Urinary bladder (tissue), 4 donors: ENCODE measurements around the gene CD151. TPM values are rescaled to one million over a fixed set of nuclear protein-coding genes. Genes with fewer than 3 reads are reported as not detected.

Experiments used
- DNase-seq: peaks from one replicate; pipeline ENCODE4 v3.0.0-alpha.2; 2015; ENCODE audit errors: extremely low spot score
- H3K27ac ChIP-seq: one replicate; pipeline ENCODE4 v1.5.1; 2013; ENCODE audit warnings: low read depth, mild to moderate bottlenecking, moderate library complexity
- H3K36me3 ChIP-seq: one replicate; pipeline ENCODE4 v1.6.1; 2013; ENCODE audit warnings: mild to moderate bottlenecking, moderate library complexity; ENCODE audit not compliant: insufficient read depth
- H3K4me1 ChIP-seq: one replicate; pipeline ENCODE4 v1.6.1; 2013; ENCODE audit warnings: mild to moderate bottlenecking, moderate library complexity; ENCODE audit not compliant: insufficient read depth
- H3K4me3 ChIP-seq: one replicate; pipeline ENCODE4 v1.5.1; 2013; ENCODE audit warnings: low read depth, low read length
- WGBS: extraction: QIAGEN DNeasy Blood & Tissue Kit; methylation state at CpG from one replicate; pipeline ENCODE4 v1.1.7; 2013; 5-methylcytosine and 5-hydroxymethylcytosine counted together
- polyA plus RNA-seq: library from polyadenylated mRNA; stranded (reverse); fragments of 200-250 nt; gene quantifications from one replicate; pipeline ENCODE4 v1.2.3, GENCODE V29; 2013
- total RNA-seq: library from RNA; depleted of rRNA; stranded (reverse); fragments of >200 nt; gene quantifications from one replicate; pipeline ENCODE4 v1.2.3, GENCODE V29; 2014
- donor health status: healthy with polysubstance abuse.
- donor health status: healthy.

CD151 gene
- total and polyA plus RNA-seq, 2 donors = 115 to 692 TPM

GRCh38 chr11:802693-803466 lies 29.9 kb upstream of the CD151 start:
- no peak overlapping the region for H3K27ac ChIP-seq
- WGBS = 91% methylated on average over 28 of the region's 28 CpGs
- no peaks in the 10 kb centered on the region for H3K36me3 ChIP-seq
- no peak for DNase-seq
- H3K4me3 ChIP-seq = no peak overlapping the region
- peaks cover 3% of the 10 kb centered on the region for H3K4me1 ChIP-seq

GRCh38 chr11:803467-803742 lies 29.3 kb upstream of the CD151 start:
- no peak for DNase-seq
- WGBS = 84% methylated on average over 8 of the region's 8 CpGs
- Histone ChIP-seq H3K27ac (no peak overlapping the region), H3K36me3 (no peaks in the 10 kb centered on the region), H3K4me1 (peaks cover 4% of the 10 kb centered on the region), H3K4me3 (no peak overlapping the region)

GRCh38 chr11:803770-804598 lies 28.8 kb upstream of the CD151 start:
- Histone ChIP-seq H3K4me3 (no peak overlapping the region), H3K36me3 (no peaks in the 10 kb centered on the region), H3K4me1 (peaks cover 6% of the 10 kb centered on the region), H3K27ac (no peak overlapping the region)
- DNase-seq = no peak
- WGBS = 46% methylated on average over 26 of the region's 26 CpGs

- no peak for DNase-seq
- Histone ChIP-seq H3K4me1 (peaks cover 6% of the 10 kb centered on the region), H3K36me3 (no peaks in the 10 kb centered on the region), H3K27ac (no peak overlapping the region), H3K4me3 (peak overlapping the region; percentile 58)
- WGBS = 5% methylated on average over 18 of the region's 18 CpGs
Measured at GRCh38 chr11:804599-804964, 28.2 kb upstream of the CD151 start.

- DNase-seq = no peak
- Histone ChIP-seq H3K36me3 (no peaks in the 10 kb centered on the region), H3K4me3 (peak overlapping the region; percentile 86), H3K4me1 (peaks cover 6% of the 10 kb centered on the region), H3K27ac (peak overlapping the region; percentile 97)
- 31% methylated on average over 36 of the region's 36 CpGs for WGBS
Measured at GRCh38 chr11:808427-809286, 24.1 kb upstream of the CD151 start.

- Histone ChIP-seq H3K36me3 (no peaks in the 10 kb centered on the region), H3K27ac (peak within 1 kb of the TSS; percentile 97), H3K4me3 (peak within 1 kb of the TSS; percentile 86), H3K4me1 (peaks cover 6% of the 10 kb centered on the region)
- WGBS = under 1% methylated on average over 81 of the region's 81 CpGs
- peak; percentile 93 for DNase-seq
Measured at GRCh38 chr11:809287-810039, 23.3 kb upstream of the CD151 start, which contains the start of gene RPLP2. RPLP2 (plus strand) TSS chr11:809967; CDS start chr11:810235, 268 bp downstream.

DNA sequence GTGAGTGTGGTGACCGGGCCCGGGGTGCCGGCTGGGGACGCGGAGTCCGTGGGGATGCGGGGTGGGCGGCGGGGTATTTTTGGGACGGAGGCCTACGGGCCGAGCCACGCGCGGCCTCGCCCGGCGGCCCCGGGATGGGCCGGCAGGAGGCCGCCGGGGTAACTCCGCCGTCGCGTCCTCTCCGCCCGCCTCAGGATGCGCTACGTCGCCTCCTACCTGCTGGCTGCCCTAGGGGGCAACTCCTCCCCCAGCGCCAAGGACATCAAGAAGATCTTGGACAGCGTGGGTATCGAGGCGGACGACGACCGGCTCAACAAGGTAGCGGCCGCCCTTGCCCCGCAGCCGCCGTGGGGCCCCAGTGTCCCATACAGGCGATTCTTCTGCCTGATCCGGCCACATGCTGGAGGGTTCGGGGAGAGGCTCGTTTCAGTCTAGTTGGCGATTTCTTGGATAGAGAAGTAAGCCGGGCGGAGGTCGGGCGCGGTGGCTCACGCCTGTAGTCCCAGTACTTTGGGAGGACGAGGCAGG lies 22.6 kb upstream of the CD151 start:
- Histone ChIP-seq H3K4me1 (peaks cover 3% of the 10 kb centered on the region), H3K27ac (peak overlapping the region; percentile 54), H3K36me3 (no peaks in the 10 kb centered on the region), H3K4me3 (peak overlapping the region; percentile 86)
- WGBS = under 1% methylated on average over 55 of the region's 55 CpGs
- DNase-seq = no peak

GRCh38 chr11:811446-812245 lies 21.1 kb upstream of the CD151 start:
- H3K36me3 ChIP-seq = no peaks in the 10 kb centered on the region
- H3K4me3 ChIP-seq = no peak overlapping the region
- 69% methylated on average over 14 of the region's 14 CpGs for WGBS
- DNase-seq = no peak
- H3K4me1 ChIP-seq = peaks cover 3% of the 10 kb centered on the region
- no peak overlapping the region for H3K27ac ChIP-seq

DNA sequence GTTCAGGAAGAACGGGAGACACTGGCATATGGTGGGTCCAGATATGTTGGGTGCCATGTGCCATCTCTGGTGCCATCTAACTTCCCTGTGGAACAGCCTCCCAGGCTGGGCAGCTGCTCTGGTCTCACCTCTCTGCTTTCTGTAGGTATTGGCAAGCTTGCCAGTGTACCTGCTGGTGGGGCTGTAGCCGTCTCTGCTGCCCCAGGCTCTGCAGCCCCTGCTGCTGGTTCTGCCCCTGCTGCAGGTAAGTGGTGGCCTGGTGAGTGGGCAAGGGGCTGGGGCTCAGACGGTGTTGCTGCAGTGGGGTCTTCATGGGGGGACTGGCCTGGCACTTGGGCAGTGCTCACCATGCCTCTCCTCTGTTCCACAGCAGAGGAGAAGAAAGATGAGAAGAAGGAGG lies 20.4 kb upstream of the CD151 start:
- Histone ChIP-seq H3K27ac (no peak overlapping the region), H3K36me3 (no peaks in the 10 kb centered on the region), H3K4me1 (peaks cover 3% of the 10 kb centered on the region), H3K4me3 (no peak overlapping the region)
- WGBS = 84% methylated on average over 3 of the region's 3 CpGs
- DNase-seq = no peak

GRCh38 chr11:813072-813455 lies 19.7 kb upstream of the CD151 start:
- WGBS = 84% methylated on average over 6 of the region's 6 CpGs
- H3K4me3 ChIP-seq = no peak overlapping the region
- no peak for DNase-seq
- H3K27ac ChIP-seq = no peak overlapping the region
- H3K36me3 ChIP-seq = no peaks in the 10 kb centered on the region
- H3K4me1 ChIP-seq = peaks cover 3% of the 10 kb centered on the region

- Histone ChIP-seq H3K36me3 (no peaks in the 10 kb centered on the region), H3K4me1 (peaks cover under 1% of the 10 kb centered on the region), H3K27ac (no peak overlapping the region), H3K4me3 (no peak overlapping the region)
- WGBS = 81% methylated on average over 9 of the region's 9 CpGs
- no peak for DNase-seq
Measured at GRCh38 chr11:813456-814096, 19.2 kb upstream of the CD151 start.
